Lower leg skin (tissue), 3 donors: ENCODE measurements around the gene PPP6R3.

Experiments used
- POLR2A ChIP-seq, 2 donors: fragments of 450-650 bp; IDR thresholded peaks; one replicate each; pipeline ENCODE4 v1.6.1; 2016 to 2017; ENCODE audit warnings: antibody characterized with exemption in 2 of 2, mild to moderate bottlenecking in 1 of 2, moderate library complexity in 1 of 2
- TF ChIP-seq, protein P1 (sequence below), 3 donors: fragments of 450-650 bp; IDR thresholded peaks; one replicate each; pipeline ENCODE4 v1.5.1; 2016; ENCODE audit warnings: antibody characterized with exemption in 3 of 3, mild to moderate bottlenecking in 3 of 3, moderate library complexity in 2 of 3

- TF ChIP-seq, protein P1, sequence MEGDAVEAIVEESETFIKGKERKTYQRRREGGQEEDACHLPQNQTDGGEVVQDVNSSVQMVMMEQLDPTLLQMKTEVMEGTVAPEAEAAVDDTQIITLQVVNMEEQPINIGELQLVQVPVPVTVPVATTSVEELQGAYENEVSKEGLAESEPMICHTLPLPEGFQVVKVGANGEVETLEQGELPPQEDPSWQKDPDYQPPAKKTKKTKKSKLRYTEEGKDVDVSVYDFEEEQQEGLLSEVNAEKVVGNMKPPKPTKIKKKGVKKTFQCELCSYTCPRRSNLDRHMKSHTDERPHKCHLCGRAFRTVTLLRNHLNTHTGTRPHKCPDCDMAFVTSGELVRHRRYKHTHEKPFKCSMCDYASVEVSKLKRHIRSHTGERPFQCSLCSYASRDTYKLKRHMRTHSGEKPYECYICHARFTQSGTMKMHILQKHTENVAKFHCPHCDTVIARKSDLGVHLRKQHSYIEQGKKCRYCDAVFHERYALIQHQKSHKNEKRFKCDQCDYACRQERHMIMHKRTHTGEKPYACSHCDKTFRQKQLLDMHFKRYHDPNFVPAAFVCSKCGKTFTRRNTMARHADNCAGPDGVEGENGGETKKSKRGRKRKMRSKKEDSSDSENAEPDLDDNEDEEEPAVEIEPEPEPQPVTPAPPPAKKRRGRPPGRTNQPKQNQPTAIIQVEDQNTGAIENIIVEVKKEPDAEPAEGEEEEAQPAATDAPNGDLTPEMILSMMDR (IDR thresholded peaks at IDR 0.05) = no peak
- TF ChIP-seq POLR2A (IDR thresholded peaks at IDR 0.05) = no peak
Measured at GRCh38 chr11:68500206-68500605, 39.7 kb downstream of the PPP6R3 start.
